ENCODE results near the gene NAB1. TPM values are rescaled to one million over a fixed set of nuclear protein-coding genes. Genes with fewer than 3 reads are reported as not detected.

Gene NAB1
- polyA plus RNA-seq, 1 of the 3 experiments (the other 2 are of a cell fraction) = 9.7 TPM

DNA sequence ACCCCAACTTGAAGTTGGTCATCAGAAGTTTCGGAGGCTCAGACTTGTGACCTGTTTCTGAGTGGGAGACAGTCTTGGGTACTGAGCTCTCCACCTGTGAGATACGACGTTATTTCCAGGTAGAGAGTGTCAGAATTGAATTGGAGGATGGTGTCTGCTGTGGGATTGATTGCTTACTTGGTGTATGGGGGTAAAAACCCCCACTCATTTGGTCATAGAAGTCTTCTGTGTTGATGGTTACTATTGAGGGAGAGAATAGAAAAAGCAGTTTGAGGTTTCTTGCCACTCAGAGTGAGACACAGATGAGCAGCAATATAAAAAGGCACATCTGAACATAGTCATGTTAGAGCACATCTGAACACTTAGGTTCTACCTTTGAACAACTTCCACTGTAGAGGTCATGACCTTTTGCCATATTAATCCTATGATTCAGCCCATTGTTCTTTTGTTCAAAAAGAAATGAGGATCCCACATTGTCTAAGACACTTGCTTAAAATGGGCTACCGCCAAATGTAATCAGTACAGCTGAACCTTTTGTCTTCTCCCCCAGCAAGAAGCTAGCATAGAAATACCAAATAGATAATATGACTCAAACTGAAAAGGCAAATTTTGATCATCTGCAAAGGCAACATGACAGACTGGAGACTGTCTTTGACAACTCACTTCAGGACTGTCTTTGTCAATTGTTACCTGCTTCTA, 73.3 kb downstream of the NAB1 start:
- no peaks in the 10 kb centered on the region for H3K36me3 ChIP-seq (replicated peaks in 1 of 2; ENCODE audit: control insufficient read depth in 1 of 2, insufficient read depth in 2 of 2, low read length in 1 of 2)
- no peak overlapping the region for H3K4me2 ChIP-seq
- no peaks in the 10 kb centered on the region for H3K9me3 ChIP-seq
- H3K27me3 ChIP-seq (ENCODE audit: insufficient read depth) = no peaks in the 10 kb centered on the region
- H4K20me1 ChIP-seq (ENCODE audit: insufficient read depth) = no peaks in the 10 kb centered on the region
- no peaks in the 10 kb centered on the region for H3F3A ChIP-seq (replicated peaks; ENCODE audit: insufficient read depth)
- 98% methylated on average over 4 of the region's 4 CpGs for WGBS (ENCODE audit: low lambda C conversion rate)
- POLR2A ChIA-PET = no interaction called here
- H3K4me3 ChIP-seq (ENCODE audit: low read depth in 2 of 2, low read length in 1 of 2) = no peak overlapping the region
- peaks cover 0 to 15% of the 10 kb centered on the region in 2 experiments; a peak in 2 of 4 replicates for H3K4me1 ChIP-seq (ENCODE audit: control insufficient read depth in 1 of 2, insufficient read depth in 2 of 2, low read depth in 1 of 2, low read length in 1 of 2)
- DNase-seq = no peak
- no peak overlapping the region for H3K9ac ChIP-seq
- no peaks in the 10 kb centered on the region for H3K9me2 ChIP-seq
- H2AFZ ChIP-seq (ENCODE audit: low read depth) = no peak overlapping the region
- H3K27ac ChIP-seq (ENCODE audit: low read depth in 2 of 2, low read length in 1 of 2) = no peak overlapping the region
- no peaks in the 10 kb centered on the region for H3K79me2 ChIP-seq (ENCODE audit: insufficient read depth)
- TF ChIP-seq SMC3 (IDR thresholded peaks at IDR 0.05; ENCODE audit: low read depth, low read length) (no peak), FOSL2 (IDR thresholded peaks at IDR 0.05; ENCODE audit: borderline replicate concordance, low read depth) (no peak), EZH2phosphoT487 (IDR thresholded peaks at IDR 0.05; ENCODE audit: borderline replicate concordance, low read depth) (no peak), JUND (IDR thresholded peaks at IDR 0.05) (no peak), GATA2 (CRISPR knock-in tag; IDR thresholded peaks at IDR 0.05) (no peak)
- TF ChIP-seq, protein P1, sequence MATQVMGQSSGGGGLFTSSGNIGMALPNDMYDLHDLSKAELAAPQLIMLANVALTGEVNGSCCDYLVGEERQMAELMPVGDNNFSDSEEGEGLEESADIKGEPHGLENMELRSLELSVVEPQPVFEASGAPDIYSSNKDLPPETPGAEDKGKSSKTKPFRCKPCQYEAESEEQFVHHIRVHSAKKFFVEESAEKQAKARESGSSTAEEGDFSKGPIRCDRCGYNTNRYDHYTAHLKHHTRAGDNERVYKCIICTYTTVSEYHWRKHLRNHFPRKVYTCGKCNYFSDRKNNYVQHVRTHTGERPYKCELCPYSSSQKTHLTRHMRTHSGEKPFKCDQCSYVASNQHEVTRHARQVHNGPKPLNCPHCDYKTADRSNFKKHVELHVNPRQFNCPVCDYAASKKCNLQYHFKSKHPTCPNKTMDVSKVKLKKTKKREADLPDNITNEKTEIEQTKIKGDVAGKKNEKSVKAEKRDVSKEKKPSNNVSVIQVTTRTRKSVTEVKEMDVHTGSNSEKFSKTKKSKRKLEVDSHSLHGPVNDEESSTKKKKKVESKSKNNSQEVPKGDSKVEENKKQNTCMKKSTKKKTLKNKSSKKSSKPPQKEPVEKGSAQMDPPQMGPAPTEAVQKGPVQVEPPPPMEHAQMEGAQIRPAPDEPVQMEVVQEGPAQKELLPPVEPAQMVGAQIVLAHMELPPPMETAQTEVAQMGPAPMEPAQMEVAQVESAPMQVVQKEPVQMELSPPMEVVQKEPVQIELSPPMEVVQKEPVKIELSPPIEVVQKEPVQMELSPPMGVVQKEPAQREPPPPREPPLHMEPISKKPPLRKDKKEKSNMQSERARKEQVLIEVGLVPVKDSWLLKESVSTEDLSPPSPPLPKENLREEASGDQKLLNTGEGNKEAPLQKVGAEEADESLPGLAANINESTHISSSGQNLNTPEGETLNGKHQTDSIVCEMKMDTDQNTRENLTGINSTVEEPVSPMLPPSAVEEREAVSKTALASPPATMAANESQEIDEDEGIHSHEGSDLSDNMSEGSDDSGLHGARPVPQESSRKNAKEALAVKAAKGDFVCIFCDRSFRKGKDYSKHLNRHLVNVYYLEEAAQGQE (IDR thresholded peaks at IDR 0.05; ENCODE audit: low read depth, low read length) = no peak
- CTCF ChIA-PET = no interaction called here

DNA sequence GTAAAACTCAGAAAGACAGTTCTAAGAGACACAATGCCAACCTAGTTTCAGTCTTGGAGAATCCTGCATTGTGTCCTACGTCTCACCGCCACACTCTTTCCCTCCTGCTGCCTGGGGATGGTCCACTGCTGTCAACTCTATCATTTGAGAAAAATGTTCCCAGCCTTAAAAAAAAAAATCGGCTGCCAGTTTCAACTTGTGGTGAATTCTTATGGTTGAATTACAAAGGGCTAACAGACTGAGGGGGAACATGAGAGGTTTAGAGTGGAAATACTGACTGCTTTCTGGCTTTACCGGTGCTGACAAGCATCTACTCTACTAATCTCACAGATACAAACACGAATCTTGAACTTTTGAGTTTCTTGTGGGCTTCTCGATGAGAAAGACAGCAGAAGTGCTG, 74.0 kb downstream of the NAB1 start:
- Histone ChIP-seq H3F3A (replicated peaks; ENCODE audit: insufficient read depth) (no peaks in the 10 kb centered on the region), H3K36me3 (replicated peaks in 1 of 2; ENCODE audit: control insufficient read depth in 1 of 2, insufficient read depth in 2 of 2, low read length in 1 of 2) (no peaks in the 10 kb centered on the region), H3K4me1 (ENCODE audit: control insufficient read depth in 1 of 2, insufficient read depth in 2 of 2, low read depth in 1 of 2, low read length in 1 of 2) (peaks cover 0 to 13% of the 10 kb centered on the region in 2 experiments; a peak in 2 of 4 replicates), H3K9me2 (no peaks in the 10 kb centered on the region), H2AFZ (ENCODE audit: low read depth) (no peak overlapping the region), H4K20me1 (ENCODE audit: insufficient read depth) (no peaks in the 10 kb centered on the region), H3K9ac (no peak overlapping the region), H3K4me3 (ENCODE audit: low read depth in 2 of 2, low read length in 1 of 2) (no peak overlapping the region), H3K27me3 (ENCODE audit: insufficient read depth) (no peaks in the 10 kb centered on the region), H3K4me2 (no peak overlapping the region), H3K9me3 (no peaks in the 10 kb centered on the region), H3K79me2 (ENCODE audit: insufficient read depth) (no peaks in the 10 kb centered on the region), H3K27ac (ENCODE audit: low read depth in 2 of 2, low read length in 1 of 2) (no peak overlapping the region)
- WGBS (ENCODE audit: low lambda C conversion rate) = 82% methylated on average over 6 of the region's 6 CpGs
- CTCF ChIA-PET = no interaction called here
- no peak for DNase-seq
- POLR2A ChIA-PET = no interaction called here
- TF ChIP-seq SMC3 (IDR thresholded peaks at IDR 0.05; ENCODE audit: low read depth, low read length) (no peak), TEAD4 (IDR thresholded peaks at IDR 0.05; ENCODE audit: borderline replicate concordance, insufficient read depth) (no peak)
- TF ChIP-seq, protein P2, sequence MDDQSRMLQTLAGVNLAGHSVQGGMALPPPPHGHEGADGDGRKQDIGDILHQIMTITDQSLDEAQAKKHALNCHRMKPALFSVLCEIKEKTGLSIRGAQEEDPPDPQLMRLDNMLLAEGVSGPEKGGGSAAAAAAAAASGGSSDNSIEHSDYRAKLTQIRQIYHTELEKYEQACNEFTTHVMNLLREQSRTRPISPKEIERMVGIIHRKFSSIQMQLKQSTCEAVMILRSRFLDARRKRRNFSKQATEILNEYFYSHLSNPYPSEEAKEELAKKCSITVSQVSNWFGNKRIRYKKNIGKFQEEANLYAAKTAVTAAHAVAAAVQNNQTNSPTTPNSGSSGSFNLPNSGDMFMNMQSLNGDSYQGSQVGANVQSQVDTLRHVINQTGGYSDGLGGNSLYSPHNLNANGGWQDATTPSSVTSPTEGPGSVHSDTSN (IDR thresholded peaks at IDR 0.05) = no peak
- TF ChIP-seq, protein P3, sequence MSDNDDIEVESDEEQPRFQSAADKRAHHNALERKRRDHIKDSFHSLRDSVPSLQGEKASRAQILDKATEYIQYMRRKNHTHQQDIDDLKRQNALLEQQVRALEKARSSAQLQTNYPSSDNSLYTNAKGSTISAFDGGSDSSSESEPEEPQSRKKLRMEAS (IDR thresholded peaks at IDR 0.05; ENCODE audit: low read depth) = no peak
- TF ChIP-seq, protein P4, sequence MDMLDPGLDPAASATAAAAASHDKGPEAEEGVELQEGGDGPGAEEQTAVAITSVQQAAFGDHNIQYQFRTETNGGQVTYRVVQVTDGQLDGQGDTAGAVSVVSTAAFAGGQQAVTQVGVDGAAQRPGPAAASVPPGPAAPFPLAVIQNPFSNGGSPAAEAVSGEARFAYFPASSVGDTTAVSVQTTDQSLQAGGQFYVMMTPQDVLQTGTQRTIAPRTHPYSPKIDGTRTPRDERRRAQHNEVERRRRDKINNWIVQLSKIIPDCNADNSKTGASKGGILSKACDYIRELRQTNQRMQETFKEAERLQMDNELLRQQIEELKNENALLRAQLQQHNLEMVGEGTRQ (IDR thresholded peaks at IDR 0.05; ENCODE audit: borderline replicate concordance, low read depth, low read length) = no peak

Measured in SK-N-SH (cell line).